GM21390 (cell line): ENCODE results near the gene TSEN54.

ENCODE experiments used
- ATAC-seq: cut with Tn5 transposase; IDR thresholded peaks from one replicate; pipeline ENCODE4 v1.9.1; 2021; ENCODE audit not compliant: unreplicated experiment

Gene TSEN54

GRCh38 chr17:75563063-75563758 is 46.9 kb downstream of the TSEN54 start:
- ATAC-seq: no peak

- ATAC-seq: no peak
Observed at GRCh38 chr17:75564195-75564594, 47.9 kb downstream of the TSEN54 start.

DNA sequence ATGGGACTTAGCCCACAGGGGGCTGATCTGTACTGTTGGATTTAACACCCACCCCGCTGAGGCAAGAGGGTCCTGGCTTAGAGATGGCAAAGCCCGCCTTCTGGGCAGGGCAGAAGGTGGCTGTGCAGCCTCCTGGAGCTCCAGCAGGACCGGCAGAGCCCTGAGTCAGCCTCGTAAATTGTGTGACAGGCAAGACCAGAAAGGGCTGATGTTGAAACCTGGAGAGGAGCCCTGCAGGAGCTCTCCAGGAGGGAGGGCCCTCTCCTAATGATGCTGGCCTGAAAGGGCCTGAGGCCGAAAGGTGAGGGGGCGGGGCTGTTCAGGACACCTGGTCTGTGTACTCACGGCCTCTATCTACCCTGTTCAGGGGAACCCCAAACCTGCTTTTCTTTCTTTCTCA is 48.7 kb downstream of the TSEN54 start:
- ATAC-seq: no peak

DNA sequence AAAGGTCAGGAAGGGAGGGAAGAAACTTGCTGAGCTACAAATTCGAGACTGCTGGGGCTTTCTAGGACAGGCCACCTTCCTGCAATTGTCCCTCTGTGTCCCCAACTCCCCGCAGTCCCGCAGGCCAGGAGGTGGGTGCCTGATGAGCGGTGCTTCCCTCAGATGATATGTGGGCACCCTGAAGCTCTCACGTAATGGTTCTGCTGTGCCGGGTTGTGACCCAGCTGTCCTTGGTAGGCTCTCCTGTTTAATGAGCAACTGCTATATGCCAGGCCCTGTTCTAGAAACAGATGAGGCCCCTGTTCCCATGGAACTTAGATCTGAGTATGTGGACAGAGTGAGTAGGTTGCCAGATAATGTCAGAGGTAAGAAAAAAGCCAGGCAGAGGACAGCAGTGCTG is 49.3 kb downstream of the TSEN54 start:
- no peak for ATAC-seq

GRCh38 chr17:75566416-75566815 is 50.1 kb downstream of the TSEN54 start:
- ATAC-seq: no peak

DNA sequence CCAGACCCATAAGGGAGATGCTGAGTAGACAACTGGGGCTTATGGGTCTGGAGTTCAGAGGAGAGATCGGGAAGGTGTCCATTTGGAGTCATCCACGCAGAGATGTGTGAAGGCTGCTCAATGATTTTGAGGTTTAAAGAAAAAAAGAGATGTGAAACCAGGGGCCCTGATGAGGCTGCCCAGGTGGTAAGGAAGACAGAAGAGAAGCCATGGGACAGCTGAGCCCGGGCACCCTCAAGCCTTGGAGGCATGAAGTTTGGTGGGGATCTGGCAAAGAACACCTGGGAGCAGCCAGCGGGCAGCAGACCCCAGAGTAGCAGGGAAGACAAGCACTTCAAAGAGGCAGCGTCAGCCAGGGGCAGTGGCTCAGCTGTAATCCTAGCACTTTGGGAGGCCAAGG is 50.5 kb downstream of the TSEN54 start:
- ATAC-seq: no peak

DNA sequence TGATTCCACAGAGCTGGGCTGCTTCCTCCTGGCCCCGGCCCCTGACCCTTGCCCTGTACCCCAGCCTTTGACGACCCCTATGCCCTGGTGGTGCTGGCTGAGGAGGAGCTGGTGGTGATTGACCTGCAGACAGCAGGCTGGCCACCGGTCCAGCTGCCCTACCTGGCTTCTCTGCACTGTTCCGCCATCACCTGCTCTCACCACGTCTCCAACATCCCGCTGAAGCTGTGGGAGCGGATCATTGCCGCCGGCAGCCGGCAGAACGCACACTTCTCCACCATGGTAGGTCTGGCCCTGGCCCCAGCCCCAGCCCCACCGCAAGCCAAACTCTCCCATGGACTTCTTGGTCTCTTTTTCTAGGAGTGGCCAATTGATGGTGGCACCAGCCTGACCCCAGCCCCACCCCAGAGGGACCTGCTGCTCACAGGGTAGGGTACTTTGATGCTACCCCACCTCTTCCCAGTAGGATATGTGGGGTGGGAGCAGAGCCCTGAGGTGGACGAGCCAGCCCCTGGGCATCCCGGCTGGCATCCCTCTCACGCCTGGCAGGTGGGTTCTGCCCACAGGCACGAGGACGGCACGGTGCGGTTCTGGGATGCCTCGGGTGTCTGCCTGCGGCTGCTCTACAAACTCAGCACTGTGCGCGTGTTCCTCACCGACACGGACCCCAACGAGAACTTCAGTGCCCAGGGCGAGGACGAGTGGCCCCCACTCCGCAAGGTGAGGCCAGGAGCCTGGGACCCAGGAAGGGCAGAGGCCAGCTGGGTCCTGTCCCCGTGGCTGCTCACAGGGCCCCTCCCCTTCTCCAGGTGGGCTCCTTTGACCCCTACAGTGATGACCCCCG is 52.3 kb downstream of the TSEN54 start:
- no peak for ATAC-seq

DNA sequence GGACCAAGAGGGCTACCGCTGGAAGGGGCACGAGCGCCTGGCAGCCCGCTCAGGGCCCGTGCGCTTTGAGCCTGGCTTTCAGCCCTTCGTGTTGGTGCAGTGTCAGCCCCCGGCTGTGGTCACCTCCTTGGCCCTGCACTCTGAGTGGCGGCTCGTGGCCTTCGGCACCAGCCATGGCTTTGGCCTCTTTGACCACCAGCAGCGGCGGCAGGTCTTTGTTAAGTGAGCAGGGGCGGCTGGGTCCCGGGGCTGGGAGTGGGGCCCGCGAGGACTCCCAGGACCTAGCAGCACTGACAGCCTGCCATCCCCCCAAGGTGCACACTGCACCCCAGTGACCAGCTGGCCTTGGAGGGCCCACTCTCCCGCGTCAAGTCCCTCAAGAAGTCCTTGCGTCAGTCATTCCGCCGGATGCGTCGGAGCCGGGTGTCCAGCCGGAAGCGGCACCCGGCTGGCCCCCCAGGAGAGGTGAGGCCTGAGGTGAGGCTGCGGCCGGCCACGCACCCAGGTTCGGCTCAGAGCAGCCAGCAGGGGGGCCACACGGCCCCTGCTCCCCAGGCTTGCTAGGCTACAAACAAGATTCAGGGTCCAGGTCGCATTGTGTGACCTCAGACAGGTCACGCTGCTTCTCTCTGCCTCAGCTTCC is 53.8 kb downstream of the TSEN54 start:
- ATAC-seq: no peak

DNA sequence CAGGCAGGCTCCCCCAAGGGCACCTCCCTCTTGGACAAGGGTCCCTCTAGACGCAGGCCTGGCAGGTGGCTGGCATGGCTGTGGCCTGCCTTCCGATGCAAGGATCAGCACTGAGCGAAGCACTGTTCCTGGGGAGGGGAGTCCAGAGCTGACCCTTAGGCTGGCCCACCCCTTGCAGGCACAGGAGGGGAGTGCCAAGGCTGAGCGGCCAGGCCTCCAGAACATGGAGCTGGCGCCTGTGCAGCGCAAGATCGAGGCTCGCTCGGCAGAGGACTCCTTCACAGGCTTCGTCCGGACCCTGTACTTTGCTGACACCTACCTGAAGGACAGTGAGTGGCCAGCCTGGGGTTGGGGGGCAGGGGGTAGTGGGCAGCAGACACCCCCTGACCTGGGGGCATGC is 54.4 kb downstream of the TSEN54 start:
- ATAC-seq: no peak

DNA sequence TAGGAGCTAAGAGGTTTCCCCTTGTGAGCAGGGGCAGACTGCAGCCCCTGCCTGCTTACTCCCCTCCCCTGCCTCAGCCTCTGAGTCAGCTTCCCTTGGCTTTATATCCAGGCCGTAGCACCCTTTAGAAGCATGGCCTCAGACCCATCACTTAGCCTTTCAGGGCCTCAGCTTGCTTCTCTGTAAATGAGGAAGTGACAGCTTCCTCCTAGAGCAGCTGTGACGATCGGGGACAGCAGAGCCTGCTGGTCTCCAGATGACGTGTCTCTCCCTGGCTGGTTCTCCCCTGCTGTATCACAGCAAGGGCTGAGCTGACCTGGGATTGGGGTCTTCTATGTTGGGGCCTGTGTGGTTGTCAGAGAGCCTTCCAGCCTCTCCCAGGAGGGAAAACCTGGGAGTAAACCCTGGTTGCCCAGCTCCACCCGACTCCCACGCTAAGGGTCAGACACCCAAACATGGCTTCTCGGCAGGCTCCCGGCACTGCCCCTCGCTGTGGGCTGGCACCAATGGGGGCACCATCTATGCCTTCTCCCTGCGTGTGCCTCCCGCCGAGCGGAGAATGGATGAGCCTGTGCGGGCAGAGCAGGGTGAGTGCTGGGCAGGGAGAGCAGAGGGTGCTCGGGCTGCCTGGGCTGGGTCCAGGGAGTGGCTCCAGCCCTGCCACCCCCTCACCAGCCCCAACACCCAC is 55.0 kb downstream of the TSEN54 start:
- ATAC-seq: no peak

DNA sequence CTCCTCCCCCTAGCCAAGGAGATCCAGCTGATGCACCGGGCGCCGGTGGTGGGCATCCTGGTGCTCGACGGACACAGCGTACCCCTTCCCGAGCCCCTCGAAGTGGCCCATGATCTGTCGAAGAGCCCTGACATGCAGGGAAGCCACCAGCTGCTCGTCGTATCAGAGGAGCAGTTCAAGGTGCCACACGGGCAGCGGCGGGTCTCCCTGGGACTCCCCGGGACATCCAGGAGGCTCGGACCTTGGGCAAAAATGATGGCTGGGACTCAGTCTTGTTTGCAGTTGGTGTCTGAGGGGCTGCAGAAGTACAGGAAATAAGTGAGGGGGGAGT is 55.5 kb downstream of the TSEN54 start:
- no peak for ATAC-seq

- no peak for ATAC-seq
Observed at GRCh38 chr17:75572713-75573539, 56.6 kb downstream of the TSEN54 start.

DNA sequence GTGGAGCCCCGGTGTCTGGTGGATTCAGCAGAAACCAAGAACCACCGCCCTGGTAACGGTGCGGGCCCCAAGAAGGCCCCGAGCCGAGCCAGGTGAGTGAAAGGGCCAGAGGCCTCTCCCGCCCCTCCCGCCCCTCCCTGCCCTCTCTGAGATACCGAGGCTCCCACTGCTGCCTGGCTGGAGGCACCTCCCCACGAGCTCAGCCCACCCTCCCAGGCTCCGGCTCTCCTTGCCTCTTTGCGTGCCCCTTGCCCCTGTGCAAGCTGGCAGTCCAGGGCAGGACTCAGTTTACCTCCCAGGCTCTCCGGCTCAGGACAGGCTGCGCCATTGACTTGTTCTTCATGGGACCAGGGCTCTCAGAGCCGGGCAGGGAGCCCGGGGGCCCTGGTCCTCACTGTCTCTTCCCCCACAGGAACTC is 57.2 kb downstream of the TSEN54 start:
- no peak for ATAC-seq

GRCh38 chr17:75573994-75574393 is 57.7 kb downstream of the TSEN54 start:
- no peak for ATAC-seq
